Measurements from ENCODE around the gene CTNS.

DNA sequence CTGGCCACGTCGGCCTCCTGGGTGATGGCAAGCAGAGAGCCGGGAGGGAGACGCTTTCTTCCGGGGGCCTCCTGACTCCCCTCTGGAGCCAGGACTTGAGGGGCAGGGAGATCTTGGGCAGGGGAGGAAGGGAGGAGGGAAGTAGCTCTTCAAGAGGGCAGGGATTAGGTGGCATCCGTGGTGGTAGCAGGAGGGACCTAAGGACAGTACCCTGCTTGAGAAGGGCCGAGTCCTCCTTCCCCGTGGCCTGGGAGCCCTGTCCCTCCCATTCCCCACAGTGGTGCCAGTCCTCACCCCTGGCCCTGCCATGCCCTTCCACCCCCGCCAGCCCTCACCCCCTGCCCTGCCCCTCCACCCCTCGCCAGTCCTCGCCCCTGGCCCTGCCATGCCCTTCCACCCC lies 19.2 kb downstream of the CTNS start:
- no peak for TF ChIP-seq CTCF (IDR thresholded peaks at IDR 0.05)
- TF ChIP-seq POLR2A (IDR thresholded peaks at IDR 0.05) = no peak
- TF ChIP-seq POLR2AphosphoS5 (IDR thresholded peaks at IDR 0.05; ENCODE audit: insufficient read depth in 1 of 2, low read depth in 1 of 2) = no peak

All from vagina (tissue), 2 donors.